Measurements from ENCODE around the gene ONECUT2.

DNA sequence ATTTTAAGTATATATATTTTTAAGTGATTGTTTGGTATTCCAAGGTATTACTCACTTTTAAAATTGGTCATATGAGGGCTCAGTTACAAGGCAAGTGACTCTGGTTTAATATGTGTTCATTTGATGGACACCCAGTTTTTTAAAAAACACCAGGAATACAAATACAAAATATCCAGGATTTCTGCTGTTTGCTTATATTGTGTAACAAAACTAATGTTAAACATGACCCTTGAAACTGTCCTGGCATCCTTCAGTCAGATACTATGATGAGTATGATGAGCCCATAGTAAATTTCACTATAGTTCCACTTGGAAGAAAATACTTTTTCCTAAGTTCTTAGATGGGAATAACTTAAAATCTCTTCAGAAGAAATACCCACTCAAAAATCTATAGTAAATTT, 11.4 kb upstream of the ONECUT2 start:
- TF ChIP-seq POLR2A (IDR thresholded peaks at IDR 0.05): no peak
- TF ChIP-seq, protein P1, sequence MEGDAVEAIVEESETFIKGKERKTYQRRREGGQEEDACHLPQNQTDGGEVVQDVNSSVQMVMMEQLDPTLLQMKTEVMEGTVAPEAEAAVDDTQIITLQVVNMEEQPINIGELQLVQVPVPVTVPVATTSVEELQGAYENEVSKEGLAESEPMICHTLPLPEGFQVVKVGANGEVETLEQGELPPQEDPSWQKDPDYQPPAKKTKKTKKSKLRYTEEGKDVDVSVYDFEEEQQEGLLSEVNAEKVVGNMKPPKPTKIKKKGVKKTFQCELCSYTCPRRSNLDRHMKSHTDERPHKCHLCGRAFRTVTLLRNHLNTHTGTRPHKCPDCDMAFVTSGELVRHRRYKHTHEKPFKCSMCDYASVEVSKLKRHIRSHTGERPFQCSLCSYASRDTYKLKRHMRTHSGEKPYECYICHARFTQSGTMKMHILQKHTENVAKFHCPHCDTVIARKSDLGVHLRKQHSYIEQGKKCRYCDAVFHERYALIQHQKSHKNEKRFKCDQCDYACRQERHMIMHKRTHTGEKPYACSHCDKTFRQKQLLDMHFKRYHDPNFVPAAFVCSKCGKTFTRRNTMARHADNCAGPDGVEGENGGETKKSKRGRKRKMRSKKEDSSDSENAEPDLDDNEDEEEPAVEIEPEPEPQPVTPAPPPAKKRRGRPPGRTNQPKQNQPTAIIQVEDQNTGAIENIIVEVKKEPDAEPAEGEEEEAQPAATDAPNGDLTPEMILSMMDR (IDR thresholded peaks at IDR 0.05): no peak

Data from esophagus squamous epithelium (tissue), 4 donors.